Esophagus squamous epithelium (tissue), 5 donors: ENCODE measurements around the gene TXLNB. TPM values are rescaled to one million over a fixed set of nuclear protein-coding genes. Genes with fewer than 3 reads are reported as not detected.
"Not testable (repeated sequence)": the region's sequence is repeated elsewhere in the genome, so short reads cannot be mapped to it uniquely, and the experiment has no call there.

Source experiments
- DNase-seq: peaks from one replicate; lab custom pipeline; 2025; lab: John Stamatoyannopoulos, UW
- H3K27ac ChIP-seq, 4 donors: fragments of 200-600 bp; sonication (generic); one replicate each; pipeline ENCODE4 v1.5.1; 2016 to 2019; ENCODE audit warnings: mild to moderate bottlenecking in 1 of 4
- H3K27me3 ChIP-seq, 4 donors: fragments of 200-600 bp; sonication (generic); 1 replicate in 3 of 4; 2 replicates in 1 of 4; pipeline versions ENCODE4 v1.5.1 to v1.6.0; 2017 to 2021; ENCODE audit warnings: antibody characterized with exemption in 1 of 4
- H3K36me3 ChIP-seq, 3 donors: fragments of 200-600 bp; sonication (generic); one replicate each; pipeline ENCODE4 v1.5.1; 2016 to 2019
- H3K4me1 ChIP-seq, 3 donors: fragments of 200-600 bp; sonication (generic); one replicate each; pipeline ENCODE4 v1.5.1; 2017 to 2019
- H3K4me3 ChIP-seq, 4 donors: fragments of 200-600 bp; sonication (generic); 1 replicate in 3 of 4; 2 replicates in 1 of 4; pipeline ENCODE4 v1.5.1; 2016 to 2019; ENCODE audit warnings: mild to moderate bottlenecking in 2 of 4, moderate library complexity in 1 of 4
- H3K9me3 ChIP-seq, 3 donors: fragments of 200-600 bp; sonication (generic); one replicate each; pipeline ENCODE4 v1.5.1; 2016 to 2019
- CTCF ChIP-seq, 6 experiments: fragments of 450-650 bp in 4 of 6; fragments of 200-600 bp in 2 of 6; sonication (generic) in 2 of 6; IDR thresholded peaks; one replicate each; pipeline ENCODE4 v1.5.1; 2016 to 2019; ENCODE audit warnings: antibody characterized with exemption in 6 of 6, mild to moderate bottlenecking in 4 of 6, moderate library complexity in 4 of 6
- POLR2A ChIP-seq, 4 donors: fragments of 450-650 bp; IDR thresholded peaks; one replicate each; pipeline ENCODE4 v1.6.1; 2017; ENCODE audit warnings: antibody characterized with exemption in 4 of 4, mild to moderate bottlenecking in 4 of 4, moderate library complexity in 3 of 4
- WGBS, 2 donors: methylation state at CpG; one replicate each; pipeline ENCODE4 v1.1.5; 2018; 5-methylcytosine and 5-hydroxymethylcytosine counted together
- intact Hi-C: fragments of 100-400 bp; cut with DNase I; formaldehyde crosslinking; loops from one replicate; pipeline ENCODE4 v1.15.0; 2022
- total RNA-seq, 4 donors: library from RNA; depleted of rRNA; stranded (reverse); fragments of >200 nt; gene quantifications; one replicate each; pipeline ENCODE4 v1.1.0, GENCODE V29; 2016
- donor health status: DM: yes; HTN: yes; CAD: no.

TXLNB gene
- total RNA-seq, 4 donors from 2014 or later = 0.04 to 1.1 (median 0.24) TPM

GRCh38 chr6:139235661-139236060 is 56.1 kb downstream of the TXLNB start:
- Histone ChIP-seq H3K4me1 (peaks cover 0 to 16% (median 6%) of the 10 kb centered on the region in 3 donors), H3K4me3 (no peak overlapping the region), H3K36me3 (no peaks in the 10 kb centered on the region), H3K27me3 (no peaks in the 10 kb centered on the region), H3K9me3 (peaks cover 4 to 10% (median 6%) of the 10 kb centered on the region in 3 donors), H3K27ac (no peak overlapping the region)
- WGBS, 2 donors = 90% methylated on average over 8 to 12 of the region's 12 CpGs
- intact Hi-C loops = no loop called here
- TF ChIP-seq POLR2A (IDR thresholded peaks at IDR 0.05) (no peak), CTCF (IDR thresholded peaks at IDR 0.05) (no peak)
- DNase-seq = no peak

DNA sequence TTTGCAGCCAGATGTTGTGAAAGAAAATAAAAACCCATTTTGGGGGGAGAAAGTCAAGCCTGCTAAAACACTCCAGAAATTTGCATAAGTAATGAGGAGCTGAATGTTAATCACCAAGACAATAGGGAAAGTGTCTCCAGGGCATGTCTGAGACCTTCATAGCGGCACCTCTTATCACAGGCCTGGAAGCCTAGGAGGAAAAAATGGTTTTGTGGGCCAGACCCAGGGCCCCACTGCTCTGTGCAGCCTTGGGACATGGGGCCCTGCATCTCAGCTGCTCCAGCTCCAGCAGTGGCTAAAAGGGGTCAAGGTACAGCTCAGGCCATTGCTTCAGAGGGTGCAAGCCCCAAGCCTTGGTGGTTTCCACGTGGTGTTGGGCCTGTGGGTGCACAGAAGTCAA is 57.6 kb downstream of the TXLNB start:
- WGBS, 2 donors = 86 to 94% methylated on average over 1 of the region's 2 CpGs
- H3K36me3 ChIP-seq, H3K27me3 ChIP-seq, H3K9me3 ChIP-seq, DNase-seq, H3K4me3 ChIP-seq, intact Hi-C loops, H3K27ac ChIP-seq: not testable (repeated sequence)
- H3K4me1 ChIP-seq = peaks cover 0 to 21% (median 2%) of the 10 kb centered on the region in 3 donors

DNA sequence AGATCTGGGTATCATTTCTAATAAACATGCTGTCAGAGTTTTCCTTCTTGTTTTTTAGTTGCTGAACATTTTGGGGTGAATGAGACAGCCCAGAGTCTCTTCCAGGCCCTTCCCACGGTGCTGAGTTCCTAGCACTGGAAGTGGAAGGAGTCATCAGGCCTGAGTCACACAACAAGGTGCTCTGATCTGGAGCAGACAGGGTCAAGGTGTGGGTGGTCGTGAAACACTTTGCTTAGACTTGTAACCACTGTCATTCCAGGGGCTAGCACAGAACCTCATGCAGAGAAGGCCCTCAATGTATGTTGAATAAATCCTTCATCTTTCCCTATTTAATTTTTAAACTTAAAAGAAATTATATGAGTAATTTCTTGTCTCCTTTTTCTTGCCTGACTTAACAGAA is 60.6 kb downstream of the TXLNB start:
- no peak overlapping the region for H3K4me3 ChIP-seq
- peaks cover 4 to 10% (median 6%) of the 10 kb centered on the region in 3 donors for H3K9me3 ChIP-seq
- H3K36me3 ChIP-seq = no peaks in the 10 kb centered on the region
- no peaks in the 10 kb centered on the region for H3K27me3 ChIP-seq
- H3K27ac ChIP-seq = no peak overlapping the region
- no peak for DNase-seq
- H3K4me1 ChIP-seq = peaks cover 0 to 21% (median 2%) of the 10 kb centered on the region in 3 donors
- intact Hi-C loops = no loop called here
- TF ChIP-seq POLR2A (IDR thresholded peaks at IDR 0.05) (no peak), CTCF (IDR thresholded peaks at IDR 0.05) (no peak)
- WGBS, 2 donors = 13 to 35% methylated on average over 2 of the region's 2 CpGs

DNA sequence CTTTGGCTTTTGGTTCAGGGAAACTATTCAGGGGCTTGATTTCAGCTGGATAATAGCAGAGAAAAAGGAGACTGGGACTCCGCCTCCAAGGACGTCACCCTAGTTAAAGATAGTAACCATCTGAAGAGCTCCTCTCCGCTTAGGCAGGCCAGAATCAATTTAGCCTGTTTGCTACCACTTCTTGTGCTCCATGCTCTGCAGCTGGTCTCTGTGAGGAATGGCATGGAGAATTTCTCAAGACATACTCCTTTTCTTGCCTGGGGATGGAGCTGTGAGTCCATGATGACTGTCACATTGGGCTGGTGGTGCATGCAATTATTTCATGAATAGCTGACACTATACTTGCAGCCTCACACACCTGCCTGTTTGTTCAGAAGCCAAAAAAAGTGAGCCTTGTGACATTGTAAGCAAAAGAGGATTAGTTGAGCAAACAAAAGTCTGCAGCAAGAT is 61.4 kb downstream of the TXLNB start:
- H3K36me3 ChIP-seq = no peaks in the 10 kb centered on the region
- intact Hi-C loops = no loop called here
- H3K4me1 ChIP-seq = peaks cover 0 to 21% (median 2%) of the 10 kb centered on the region in 3 donors
- H3K27me3 ChIP-seq = no peaks in the 10 kb centered on the region
- H3K27ac ChIP-seq = no peak overlapping the region
- DNase-seq = no peak
- TF ChIP-seq CTCF (IDR thresholded peaks at IDR 0.05) (peak in 5 of 6 experiments; percentile 7 to 39 (median 19)), POLR2A (IDR thresholded peaks at IDR 0.05) (no peak)
- H3K9me3 ChIP-seq = peaks cover 4 to 10% (median 6%) of the 10 kb centered on the region in 3 donors
- WGBS, 2 donors = 42 to 50% methylated on average over 3 of the region's 3 CpGs
- H3K4me3 ChIP-seq = no peak overlapping the region

- H3K4me1 ChIP-seq = peaks cover 0 to 21% (median 2%) of the 10 kb centered on the region in 3 donors
- intact Hi-C loops, H3K27ac ChIP-seq, DNase-seq, H3K4me3 ChIP-seq, H3K27me3 ChIP-seq, H3K36me3 ChIP-seq, H3K9me3 ChIP-seq: not testable (repeated sequence)
- 93 to 94% methylated on average over 3 of the region's 3 CpGs for WGBS, 2 donors
These were observed 63.4 kb downstream of the TXLNB start for GRCh38 chr6:139228387-139228786.

GRCh38 chr6:139219746-139220145 is 72.1 kb downstream of the TXLNB start:
- no peak for DNase-seq
- Histone ChIP-seq H3K4me3 (peak overlapping the region in 1 of 4 donors; percentile 15), H3K4me1 (peaks cover 0 to 11% (median 3%) of the 10 kb centered on the region in 3 donors), H3K9me3 (no peaks in the 10 kb centered on the region), H3K27ac (peak overlapping the region; percentile 51 to 80 (median 65)), H3K27me3 (no peaks in the 10 kb centered on the region), H3K36me3 (no peaks in the 10 kb centered on the region)
- intact Hi-C loops = loop anchor here (5.0 kb wide), 1 partner anchor 148 kb away; no protein-coding TSS in a partner anchor
- no peak for TF ChIP-seq CTCF (IDR thresholded peaks at IDR 0.05)
- no peak for TF ChIP-seq POLR2A (IDR thresholded peaks at IDR 0.05)
- WGBS, 2 donors = 93 to 98% methylated on average over 2 of the region's 2 CpGs
